Stimulated activated CD8-positive, alpha-beta memory T cell treated with anti-CD3 and anti-CD28 coated beads, Interleukin-4, amount 100 ng/mL, for 48 hours (primary cell): Measurements from ENCODE around the gene BAHCC1.

ENCODE experiments used
- DNase-seq: peaks from one replicate; pipeline ENCODE4 v3.0.0-alpha.2; 2020

BAHCC1 gene

DNA sequence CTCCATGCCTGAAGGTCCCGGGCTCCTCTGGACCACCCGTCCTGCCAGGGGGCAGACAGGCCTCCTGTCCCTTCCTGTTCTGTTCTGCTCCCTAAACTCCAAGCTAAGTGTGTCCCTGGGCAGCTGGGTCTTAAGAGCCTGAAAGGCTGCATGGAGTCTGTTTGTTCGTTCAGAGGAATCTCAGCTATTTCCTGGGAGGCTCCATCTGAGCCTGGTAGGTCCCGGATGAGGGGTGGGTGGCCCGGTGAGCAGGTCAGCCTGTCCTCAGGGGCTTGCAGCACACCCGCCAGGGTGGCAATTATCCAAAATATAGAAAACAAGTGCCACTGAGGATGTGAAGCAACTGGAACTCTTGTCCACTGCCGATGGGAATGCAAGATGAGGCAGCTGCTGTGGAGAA is 104.8 kb downstream of the BAHCC1 start:
- no peak for DNase-seq

DNA sequence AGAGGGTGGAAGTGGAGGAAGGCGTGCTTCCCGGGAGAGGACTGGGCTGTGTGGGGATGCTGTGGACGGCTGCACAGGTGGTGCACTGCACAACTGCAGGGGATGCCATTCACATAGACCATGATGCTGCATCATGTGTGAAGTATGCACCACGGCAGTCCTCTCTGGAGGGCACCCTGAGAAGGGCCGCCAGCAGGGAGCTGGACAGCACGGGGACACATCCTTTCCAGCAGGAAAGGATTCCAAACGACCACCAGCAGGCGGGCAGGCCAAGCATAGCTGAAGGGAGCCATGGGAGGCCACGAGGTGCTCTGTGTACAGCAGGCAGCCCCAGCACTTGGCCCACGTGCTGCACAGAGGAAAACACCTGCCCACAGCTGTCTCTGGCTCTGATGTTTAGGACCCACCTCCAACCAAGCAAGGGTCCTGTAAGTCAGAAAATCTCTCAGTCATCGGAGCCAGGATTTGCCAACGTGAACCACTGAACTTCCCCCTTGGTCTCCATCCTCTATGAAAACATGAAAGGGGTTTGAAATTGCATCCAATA is 107.3 kb downstream of the BAHCC1 start:
- no peak for DNase-seq

DNA sequence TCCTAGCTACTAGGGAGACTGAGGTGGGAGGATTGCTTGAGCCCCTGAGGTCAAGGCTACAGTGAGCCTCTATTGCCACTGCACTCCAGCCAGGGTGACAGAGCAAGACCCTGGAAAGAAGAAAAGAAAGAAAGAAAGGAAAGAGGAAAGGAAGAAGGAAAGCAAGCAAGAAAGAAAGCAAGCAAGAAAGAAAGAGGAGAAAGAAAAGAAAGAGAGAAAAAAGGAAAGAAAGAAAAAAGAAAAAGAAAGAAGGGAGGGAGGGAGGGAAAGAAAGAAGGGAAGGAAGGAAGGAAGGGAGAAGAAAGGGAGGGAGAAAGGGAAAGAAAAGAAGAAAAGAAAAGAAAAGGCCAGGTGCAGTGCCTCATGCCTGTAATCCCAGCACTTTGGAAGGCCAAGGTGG is 108.4 kb downstream of the BAHCC1 start:
- DNase-seq, result no peak

DNA sequence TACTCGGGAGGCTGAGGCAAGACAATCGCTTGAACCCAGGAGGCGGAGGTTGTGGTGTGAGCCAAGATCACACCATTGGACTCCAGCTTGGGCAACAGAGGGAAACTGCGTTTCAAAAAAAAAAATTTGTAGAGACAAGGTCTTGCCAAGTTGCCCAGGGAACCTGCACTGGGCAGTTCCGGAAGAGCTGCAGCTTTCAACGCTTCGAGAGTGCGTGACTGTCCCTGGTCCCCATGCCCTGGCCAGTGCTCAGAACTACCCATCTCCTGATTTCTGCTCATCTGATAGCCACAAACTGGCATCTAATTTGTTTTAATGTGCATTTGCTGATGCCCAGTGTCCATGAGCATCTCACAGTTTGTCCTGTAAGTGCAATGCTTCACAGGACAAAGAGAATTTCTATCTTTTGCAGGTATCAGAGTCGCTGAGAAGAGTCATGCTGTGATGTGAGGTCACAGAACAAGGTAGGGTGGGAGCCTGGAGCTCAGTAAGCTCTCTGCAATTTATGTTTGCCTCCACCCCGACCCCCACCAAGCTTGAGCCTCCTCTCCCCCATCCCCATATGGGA is 113.5 kb downstream of the BAHCC1 start:
- DNase-seq, result peak; percentile 55

DNA sequence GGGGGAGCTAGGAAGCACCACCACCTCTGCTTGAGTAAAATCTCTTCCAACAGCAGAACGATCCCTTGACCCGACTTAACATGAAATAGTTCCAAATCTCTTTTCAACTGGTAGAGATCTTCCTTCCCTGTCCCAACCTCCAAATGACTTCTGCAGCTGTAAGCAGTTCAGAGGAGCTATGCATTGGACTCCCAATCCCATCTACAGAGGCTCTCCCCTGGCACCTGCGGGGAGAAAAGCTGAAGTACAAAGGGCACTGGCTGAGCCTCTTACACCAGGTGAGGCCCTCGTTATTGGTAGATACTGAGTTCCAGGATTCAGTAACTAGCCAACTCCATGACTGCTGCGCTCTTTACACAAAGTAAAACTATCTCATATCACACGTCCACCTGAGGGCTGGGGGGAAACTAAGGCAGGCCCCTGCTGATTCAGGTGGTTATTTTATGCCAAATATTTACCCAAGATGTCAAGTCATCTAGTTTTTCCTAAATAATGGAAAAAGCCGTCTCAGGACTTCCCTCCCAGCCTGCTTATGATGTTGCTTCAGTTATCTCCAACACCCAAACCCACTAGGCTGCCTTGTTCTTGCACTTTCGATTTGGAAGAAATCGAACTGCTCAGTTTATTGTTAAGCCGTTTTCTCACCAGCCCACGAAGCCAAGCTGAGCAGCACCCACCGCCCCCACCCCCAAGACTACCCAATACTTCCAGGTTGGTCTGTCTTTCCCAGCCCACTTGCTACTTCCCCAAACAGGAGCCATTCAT is 114.1 kb downstream of the BAHCC1 start:
- peak; percentile 46 for DNase-seq

DNA sequence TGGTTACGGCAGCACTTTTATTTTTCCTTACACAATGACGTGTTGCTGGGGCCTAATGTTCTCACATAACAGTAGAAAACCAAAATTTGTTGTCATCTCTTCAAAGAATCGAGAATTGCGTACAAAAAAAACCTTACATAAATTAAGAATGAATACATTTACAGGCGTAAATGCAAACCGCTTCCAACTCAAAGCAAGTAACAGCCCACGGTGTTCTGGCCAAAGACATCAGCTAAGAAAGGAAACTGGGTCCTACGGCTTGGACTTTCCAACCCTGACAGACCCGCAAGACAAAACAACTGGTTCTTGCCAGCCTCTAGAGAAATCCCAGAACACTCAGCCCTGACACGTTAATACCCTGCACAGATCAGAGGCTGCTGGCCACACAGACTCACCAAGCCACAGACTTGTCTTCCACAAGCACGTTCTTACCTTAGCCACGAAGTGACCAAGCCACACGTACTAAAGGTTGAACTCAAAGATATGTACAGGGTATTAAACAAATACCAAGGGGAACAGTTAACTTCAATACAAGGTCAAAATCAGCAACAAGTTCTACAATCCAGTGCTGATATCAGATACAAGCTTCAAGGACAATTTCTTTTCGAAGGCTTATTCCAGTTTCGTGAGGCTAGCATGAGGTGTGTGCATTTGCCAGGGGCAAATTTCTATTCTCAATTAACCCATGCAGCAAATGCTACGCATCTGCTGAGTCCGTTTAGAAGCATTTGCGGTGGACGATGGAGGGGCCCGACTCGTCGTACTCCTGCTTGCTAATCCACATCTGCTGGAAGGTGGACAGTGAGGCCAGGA is 114.9 kb downstream of the BAHCC1 start:
- DNase-seq, result no peak

DNA sequence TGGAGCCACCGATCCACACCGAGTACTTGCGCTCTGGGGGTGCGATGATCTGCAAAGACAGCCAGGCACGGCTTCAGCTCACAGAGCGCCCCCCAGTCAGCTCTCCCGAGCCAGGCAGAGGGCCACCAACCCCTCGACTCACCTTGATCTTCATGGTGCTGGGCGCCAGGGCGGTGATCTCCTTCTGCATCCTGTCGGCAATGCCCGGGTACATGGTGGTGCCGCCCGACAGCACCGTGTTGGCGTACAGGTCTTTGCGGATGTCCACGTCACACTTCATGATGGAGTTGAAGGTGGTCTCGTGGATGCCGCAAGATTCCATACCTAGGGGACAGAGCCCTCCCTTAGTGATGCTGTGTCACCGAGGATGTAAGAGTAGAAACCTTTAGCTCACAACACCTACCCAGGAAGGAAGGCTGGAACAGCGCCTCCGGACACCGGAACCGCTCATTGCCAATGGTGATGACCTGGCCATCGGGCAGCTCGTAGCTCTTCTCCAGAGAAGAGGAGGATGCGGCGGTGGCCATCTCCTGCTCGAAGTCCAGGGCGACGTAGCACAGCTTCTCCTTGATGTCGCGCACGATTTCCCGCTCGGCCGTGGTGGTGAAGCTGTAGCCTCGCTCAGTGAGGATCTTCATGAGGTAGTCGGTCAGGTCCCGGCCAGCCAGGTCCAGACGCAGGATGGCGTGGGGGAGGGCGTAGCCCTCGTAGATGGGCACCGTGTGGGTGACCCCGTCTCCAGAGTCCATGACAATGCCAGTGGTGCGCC is 115.7 kb downstream of the BAHCC1 start:
- DNase-seq, result peak; percentile 61

DNA sequence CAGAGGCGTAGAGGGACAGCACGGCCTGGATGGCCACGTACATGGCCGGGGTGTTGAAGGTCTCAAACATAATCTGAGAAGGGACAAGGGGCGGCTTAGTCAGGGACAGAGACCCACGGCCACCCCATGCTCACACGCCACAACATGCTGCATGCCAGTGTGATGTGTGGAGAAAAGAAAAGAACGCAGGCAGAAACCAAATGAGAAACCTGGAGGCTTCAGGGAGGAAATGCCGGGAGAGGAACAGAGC is 116.2 kb downstream of the BAHCC1 start:
- no peak for DNase-seq

DNA sequence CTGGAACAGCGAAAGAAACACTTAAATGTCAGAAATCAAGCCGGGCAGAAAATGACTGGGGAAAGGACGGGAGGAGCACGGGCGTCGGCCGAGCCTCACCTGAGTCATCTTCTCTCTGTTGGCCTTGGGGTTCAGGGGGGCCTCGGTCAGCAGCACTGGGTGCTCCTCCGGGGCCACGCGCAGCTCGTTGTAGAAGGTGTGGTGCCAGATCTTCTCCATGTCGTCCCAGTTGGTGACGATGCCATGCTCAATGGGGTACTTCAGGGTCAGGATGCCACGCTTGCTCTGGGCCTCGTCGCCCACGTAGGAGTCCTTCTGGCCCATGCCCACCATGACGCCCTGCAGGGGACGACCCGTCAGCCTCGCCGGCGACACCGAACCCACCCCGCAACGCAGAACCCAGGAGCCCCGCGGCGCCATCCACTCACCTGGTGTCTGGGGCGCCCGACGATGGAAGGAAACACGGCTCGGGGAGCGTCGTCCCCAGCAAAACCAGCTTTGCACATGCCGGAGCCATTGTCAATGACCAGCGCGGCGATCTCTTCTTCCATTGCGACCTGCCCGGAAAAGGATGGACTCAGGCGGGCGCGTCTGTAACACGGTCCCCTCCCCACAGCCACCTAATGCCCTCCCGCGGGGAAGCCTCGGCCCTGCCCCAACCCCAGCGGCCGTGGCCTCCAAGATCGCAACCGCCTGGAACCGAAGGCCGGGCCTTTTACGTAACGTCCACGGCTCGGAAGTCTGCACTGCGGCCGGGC is 116.7 kb downstream of the BAHCC1 start:
- peak; percentile 66 for DNase-seq

DNA sequence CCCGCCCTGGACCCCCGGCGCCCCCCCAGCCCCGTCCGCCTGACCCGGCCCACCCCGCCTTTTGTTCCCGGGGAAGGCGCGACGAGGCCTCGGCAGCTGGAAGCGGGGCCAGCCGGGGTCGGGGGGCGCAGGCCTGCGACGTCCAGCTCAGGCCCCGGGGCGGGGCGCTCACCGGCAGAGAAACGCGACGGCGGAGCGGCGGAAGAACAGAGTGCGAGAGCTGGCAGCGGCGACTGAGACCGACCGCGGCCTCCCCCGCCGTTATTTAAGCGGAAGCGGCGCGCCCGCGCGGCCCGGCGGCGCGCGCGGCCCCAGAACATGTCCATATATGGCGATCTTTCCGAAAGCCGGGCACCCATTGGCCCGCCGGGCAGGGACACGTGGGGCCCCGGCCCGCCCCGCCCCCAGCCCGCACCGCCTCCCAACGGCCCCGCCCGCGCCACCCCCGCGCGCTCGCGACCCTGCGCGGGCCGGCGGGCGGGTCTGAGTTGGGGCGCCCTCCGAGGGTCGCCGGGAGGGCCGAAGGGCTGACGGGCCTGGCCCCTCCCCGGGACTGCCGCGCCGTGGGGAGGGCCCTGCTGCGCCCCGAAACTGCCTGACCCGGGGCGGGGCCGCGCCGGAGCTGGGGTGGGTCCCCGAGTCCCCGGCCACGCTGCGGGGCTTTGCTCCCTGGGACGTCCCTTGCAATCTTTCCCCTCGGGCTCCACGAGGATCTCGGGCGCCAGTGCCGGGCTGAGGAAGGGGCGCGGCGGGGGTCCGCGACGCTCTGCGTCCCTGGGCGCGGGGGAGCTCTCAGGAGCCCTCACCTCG is 117.5 kb downstream of the BAHCC1 start, which contains the start of gene ACTG1:
TSS of gene ACTG1 (minus strand) at position 238 of the 810 bp plus-strand sequence. CDS start 445 bp downstream, outside the sequence.
- peak; percentile 92 for DNase-seq

DNA sequence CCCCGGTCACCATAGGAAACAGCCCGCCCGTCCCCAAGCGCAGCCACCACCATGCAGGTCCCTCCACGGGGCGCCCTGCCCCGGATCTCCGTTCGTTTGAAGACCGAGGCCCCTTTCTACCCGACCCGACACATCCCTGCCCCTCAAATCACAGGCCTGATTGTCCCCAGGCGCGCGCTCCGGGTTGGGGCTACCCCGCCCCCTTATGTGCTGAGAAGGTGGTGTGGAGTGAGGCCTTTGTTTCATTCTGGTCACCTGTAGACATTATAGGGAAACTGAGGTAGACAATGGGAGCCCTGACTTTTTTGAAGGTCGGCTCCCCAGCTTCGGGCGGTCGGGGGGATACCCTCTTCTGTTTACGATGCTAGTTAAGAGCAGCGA is 118.1 kb downstream of the BAHCC1 start:
- DNase-seq, result peak; percentile 79

DNA sequence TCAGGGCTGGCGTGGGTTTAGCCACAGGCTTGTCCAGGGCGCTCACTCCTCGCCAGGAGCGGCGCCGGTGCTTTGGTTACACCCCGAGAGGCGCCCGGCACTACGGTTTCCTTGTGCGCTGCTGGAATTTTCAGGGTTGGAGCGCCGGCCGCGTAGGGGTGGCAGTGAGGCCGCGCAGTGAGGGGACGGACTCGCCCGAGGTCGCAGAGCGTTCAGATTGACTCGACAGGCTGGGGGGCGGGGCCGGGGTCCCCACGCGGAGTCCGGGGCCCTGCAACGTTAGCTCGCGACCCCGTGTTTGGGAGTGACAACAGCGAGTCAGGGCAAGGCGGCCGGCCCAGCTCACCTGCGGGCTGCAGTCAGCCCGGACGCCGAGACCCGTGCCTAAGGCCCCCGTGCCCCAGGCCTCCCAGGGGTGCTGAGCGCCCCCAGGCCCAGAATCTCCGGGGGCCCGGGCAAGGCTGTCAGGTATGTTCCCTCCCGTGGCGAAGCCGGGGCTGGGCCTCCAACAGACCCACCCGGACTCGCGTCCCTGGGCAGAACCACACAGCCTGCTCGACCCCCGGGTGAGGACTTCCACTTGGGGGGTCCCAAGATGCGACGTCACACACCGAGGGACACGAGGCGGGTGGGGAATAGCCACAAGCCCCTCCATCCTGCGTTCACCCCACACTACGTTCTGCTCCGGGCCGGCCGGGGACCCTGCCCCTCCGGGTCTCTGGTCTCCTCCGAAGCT is 118.7 kb downstream of the BAHCC1 start:
- DNase-seq, result peak; percentile 74

DNA sequence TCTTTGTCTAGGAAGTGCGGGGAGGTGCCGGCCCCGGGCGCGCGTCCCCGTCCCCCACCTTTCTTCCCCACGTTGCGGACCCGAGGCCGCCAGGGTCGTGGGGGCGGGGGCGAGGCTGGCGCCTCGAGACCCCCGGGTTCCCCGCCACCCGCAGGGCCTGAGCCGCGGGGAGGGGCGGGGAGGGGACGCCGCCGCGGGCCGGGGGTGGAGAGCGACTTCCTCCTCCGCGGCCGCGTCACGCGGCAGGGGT is 119.2 kb downstream of the BAHCC1 start:
- DNase-seq, result peak; percentile 57

DNA sequence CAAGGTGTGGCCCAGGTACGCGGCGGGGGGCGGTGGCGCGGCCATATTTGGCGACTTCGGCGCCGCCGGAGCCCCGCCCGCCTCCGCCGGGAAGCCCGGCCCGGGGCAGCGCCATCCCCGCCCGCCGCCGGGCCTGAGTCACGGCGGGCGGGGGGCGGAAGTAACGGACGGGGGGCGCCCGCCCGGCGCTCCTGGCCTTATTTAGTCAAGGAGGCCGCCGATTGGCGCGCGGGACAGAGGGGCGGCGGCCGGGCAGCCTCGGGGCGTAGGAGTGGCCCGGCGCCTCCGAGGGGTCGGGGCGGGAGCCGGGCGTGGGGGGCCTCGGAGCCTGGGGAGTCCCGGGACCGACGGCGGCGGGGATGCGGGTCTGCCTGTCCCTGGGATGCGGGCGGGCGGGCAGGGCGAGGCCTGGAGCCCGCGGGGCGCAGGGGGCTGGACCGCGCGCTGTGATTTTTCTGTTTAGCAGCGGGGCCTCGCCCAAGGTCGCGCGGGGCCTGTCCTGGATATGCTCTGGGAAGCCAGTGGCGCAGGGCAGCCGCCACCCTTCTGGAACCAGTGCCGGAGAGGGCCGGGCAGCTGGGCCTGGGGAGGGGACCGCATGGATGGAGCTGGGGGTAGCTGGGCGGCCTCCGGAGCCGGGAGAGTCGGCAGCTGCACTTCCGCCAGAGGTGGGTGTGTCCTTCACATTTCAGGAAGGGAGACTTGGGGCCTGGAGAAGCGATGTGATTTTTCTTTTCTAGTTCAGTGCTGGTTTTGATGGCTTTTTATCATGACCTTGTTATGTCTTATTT is 119.7 kb downstream of the BAHCC1 start:
- DNase-seq, result peak; percentile 81

DNA sequence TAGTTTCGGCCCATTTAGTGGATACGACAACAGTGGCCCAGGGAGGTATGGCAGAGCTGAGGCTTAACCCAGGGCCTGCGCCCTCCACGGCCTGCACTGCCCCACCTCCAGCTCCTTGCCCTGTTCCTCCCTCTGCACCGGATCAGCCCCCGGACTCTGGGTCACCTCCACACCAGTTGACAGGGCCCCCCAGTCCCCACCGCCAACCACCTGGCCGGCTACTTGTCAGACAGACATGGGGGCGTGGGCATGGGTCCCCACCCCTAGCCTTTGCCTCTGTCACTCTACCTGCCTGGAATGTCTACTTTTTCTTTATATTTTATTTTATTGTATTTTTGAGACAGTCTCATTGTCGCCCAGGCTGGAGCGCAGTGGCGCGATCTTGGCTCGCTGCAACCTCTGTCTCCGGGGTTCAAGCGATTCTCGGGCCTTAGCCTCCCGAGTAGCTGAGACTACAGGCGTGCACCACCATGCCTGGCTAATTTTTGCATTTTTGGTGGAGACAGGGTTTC is 120.3 kb downstream of the BAHCC1 start:
- DNase-seq, result no peak
